ACHN (cell line): ENCODE results near the gene RAVER1.
"Not testable (repeated sequence)": the region's sequence is repeated elsewhere in the genome, so short reads cannot be mapped to it uniquely, and the experiment has no call there.

Source experiments
- DNase-seq: peaks from one replicate; pipeline ENCODE4 v3.0.0-alpha.2; 2015
- in situ Hi-C: cut with HindIII; loops from 2 replicates; pipeline ENCODE4 v1.10.0; 2017; ENCODE audit warnings: low sequenced_read_pairs, low pct_ligation_motif_present, low pct_unique_long_range_greater_than_20kb

Gene RAVER1

GRCh38 chr19:10332965-10333757 is at the start of gene RAVER1:
RAVER1 (minus strand) TSS chr19:10333529; CDS start chr19:10333507, 22 bp downstream.
- in situ Hi-C loops: no loop called here
- DNase-seq: peak; percentile 94

- DNase-seq, in situ Hi-C loops: not testable (repeated sequence)
Observed at GRCh38 chr19:10383223-10383499, 49.8 kb upstream of the RAVER1 start.

GRCh38 chr19:10380313-10381102 is 47.2 kb upstream of the RAVER1 start, which contains the start of gene TYK2:
TYK2 (minus strand) TSS chr19:10380572; CDS start chr19:10378406, 2,166 bp downstream.
- peak; percentile 95 for DNase-seq
- in situ Hi-C loops: no loop called here

GRCh38 chr19:10379880-10380312 is 46.6 kb upstream of the RAVER1 start:
- in situ Hi-C loops: no loop called here
- no peak for DNase-seq

- DNase-seq: no peak
- in situ Hi-C loops: no loop called here
Observed at GRCh38 chr19:10378124-10378523, 44.8 kb upstream of the RAVER1 start.

GRCh38 chr19:10377140-10377640 is 43.9 kb upstream of the RAVER1 start:
- in situ Hi-C loops, DNase-seq: not testable (repeated sequence)

- no peak for DNase-seq
- in situ Hi-C loops: no loop called here
Observed at GRCh38 chr19:10374931-10375330, 41.6 kb upstream of the RAVER1 start.

- no peak for DNase-seq
- in situ Hi-C loops: no loop called here
Observed at GRCh38 chr19:10372690-10373089, 39.4 kb upstream of the RAVER1 start.

GRCh38 chr19:10368101-10368803 is 34.9 kb upstream of the RAVER1 start:
- in situ Hi-C loops: no loop called here
- no peak for DNase-seq

GRCh38 chr19:10366950-10367512 is 33.7 kb upstream of the RAVER1 start:
- in situ Hi-C loops, DNase-seq: not testable (repeated sequence)

- DNase-seq: no peak
Observed at GRCh38 chr19:10365518-10365917, 32.2 kb upstream of the RAVER1 start.

GRCh38 chr19:10364644-10365043 is 31.3 kb upstream of the RAVER1 start:
- in situ Hi-C loops: no loop called here
- DNase-seq: no peak

More at GRCh38 chr19:10365518-10365917, 32.2 kb upstream of the RAVER1 start:
- in situ Hi-C loops: no loop called here

- DNase-seq: peak; percentile 47
- in situ Hi-C loops: no loop called here
Observed at GRCh38 chr19:10363789-10364281, 30.5 kb upstream of the RAVER1 start.

- in situ Hi-C loops: no loop called here
- DNase-seq: no peak
Observed at GRCh38 chr19:10362259-10362658, 28.9 kb upstream of the RAVER1 start.

GRCh38 chr19:10361569-10362011 is 28.3 kb upstream of the RAVER1 start:
- in situ Hi-C loops: no loop called here
- DNase-seq: no peak

GRCh38 chr19:10356431-10356830 is 23.1 kb upstream of the RAVER1 start:
- no peak for DNase-seq
- in situ Hi-C loops: no loop called here

GRCh38 chr19:10353793-10354391 is 20.6 kb upstream of the RAVER1 start:
- in situ Hi-C loops: no loop called here
- no peak for DNase-seq
